Measurements from ENCODE around the gene FAM107B. TPM values are rescaled to one million over a fixed set of nuclear protein-coding genes. Genes with fewer than 3 reads are reported as not detected.

Gene FAM107B
- total and polyA plus RNA-seq, 4 donors = 38.4 to 85.4 (median 68.9) TPM

- no peaks in the 10 kb centered on the region for H3K27me3 ChIP-seq (ENCODE audit: control insufficient read depth in 3 of 3, insufficient read depth in 3 of 3, low read length in 2 of 3)
- DNase-seq = peak; percentile 15 to 70 (median 49)
- H3K4me3 ChIP-seq = no peak overlapping the region
- no peaks in the 10 kb centered on the region for H3K36me3 ChIP-seq (ENCODE audit: control insufficient read depth in 4 of 4, insufficient read depth in 4 of 4, low read length in 4 of 4)
- ATAC-seq (ENCODE audit: insufficient read depth, low FRiP score) = peak; percentile 64
- 31 to 45% methylated on average over 9 of the region's 9 CpGs for WGBS, 2 donors
- H3K9me3 ChIP-seq (ENCODE audit: control insufficient read depth in 4 of 4, insufficient read depth in 3 of 4, low read length in 3 of 4) = peaks cover 0 to 1% (median 0%) of the 10 kb centered on the region in 4 donors
- no peak overlapping the region for H3K9ac ChIP-seq (ENCODE audit: insufficient read depth in 1 of 2, low read length in 2 of 2)
- no peak overlapping the region for H3K27ac ChIP-seq (ENCODE audit: low read depth in 1 of 2, low read length in 1 of 2)
- no peak for TF ChIP-seq CTCF (IDR thresholded peaks at IDR 0.05; ENCODE audit: control extremely low read depth, extremely low read depth)
- peaks cover 0 to 18% (median 10%) of the 10 kb centered on the region in 5 donors for H3K4me1 ChIP-seq (ENCODE audit: control insufficient read depth in 5 of 5, insufficient read depth in 5 of 5, low read length in 5 of 5)
Observed at GRCh38 chr10:14782691-14783363, 8.1 kb upstream of the FAM107B start.

DNA sequence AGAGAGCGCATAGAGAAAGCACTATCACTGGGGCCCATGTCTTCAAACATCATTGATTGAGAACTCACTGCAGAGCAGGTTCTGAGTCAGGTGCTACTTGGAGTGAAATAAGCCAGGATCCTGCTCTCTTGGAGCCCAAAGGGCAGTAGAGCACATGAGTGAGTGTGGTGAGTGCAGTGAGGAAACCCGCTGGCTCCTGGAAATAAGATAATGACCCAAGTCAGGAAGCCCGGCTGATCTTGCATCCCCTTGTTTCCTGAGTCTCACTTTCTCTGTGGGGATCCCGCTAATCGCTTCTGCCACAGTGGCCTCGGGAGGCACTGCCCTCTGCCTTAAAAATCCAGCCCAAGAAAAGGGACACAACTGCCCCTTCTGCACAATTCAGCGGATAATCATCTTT is 7.1 kb upstream of the FAM107B start:
- no peak overlapping the region for H3K9ac ChIP-seq (ENCODE audit: insufficient read depth in 1 of 2, low read length in 2 of 2)
- no peak overlapping the region for H3K27ac ChIP-seq (ENCODE audit: low read depth in 1 of 2, low read length in 1 of 2)
- ATAC-seq (ENCODE audit: insufficient read depth, low FRiP score) = no peak
- H3K27me3 ChIP-seq (ENCODE audit: control insufficient read depth in 3 of 3, insufficient read depth in 3 of 3, low read length in 2 of 3) = no peaks in the 10 kb centered on the region
- TF ChIP-seq CTCF (IDR thresholded peaks at IDR 0.05; ENCODE audit: control extremely low read depth, extremely low read depth) = no peak
- no peak for DNase-seq
- 28 to 61% methylated on average over 7 of the region's 7 CpGs for WGBS, 2 donors
- no peaks in the 10 kb centered on the region for H3K36me3 ChIP-seq (ENCODE audit: control insufficient read depth in 4 of 4, insufficient read depth in 4 of 4, low read length in 4 of 4)
- H3K9me3 ChIP-seq (ENCODE audit: control insufficient read depth in 4 of 4, insufficient read depth in 3 of 4, low read length in 3 of 4) = peaks cover 0 to 1% (median 0%) of the 10 kb centered on the region in 4 donors
- no peak overlapping the region for H3K4me3 ChIP-seq
- H3K4me1 ChIP-seq (ENCODE audit: control insufficient read depth in 5 of 5, insufficient read depth in 5 of 5, low read length in 5 of 5) = peaks cover 0 to 18% (median 10%) of the 10 kb centered on the region in 5 donors

DNA sequence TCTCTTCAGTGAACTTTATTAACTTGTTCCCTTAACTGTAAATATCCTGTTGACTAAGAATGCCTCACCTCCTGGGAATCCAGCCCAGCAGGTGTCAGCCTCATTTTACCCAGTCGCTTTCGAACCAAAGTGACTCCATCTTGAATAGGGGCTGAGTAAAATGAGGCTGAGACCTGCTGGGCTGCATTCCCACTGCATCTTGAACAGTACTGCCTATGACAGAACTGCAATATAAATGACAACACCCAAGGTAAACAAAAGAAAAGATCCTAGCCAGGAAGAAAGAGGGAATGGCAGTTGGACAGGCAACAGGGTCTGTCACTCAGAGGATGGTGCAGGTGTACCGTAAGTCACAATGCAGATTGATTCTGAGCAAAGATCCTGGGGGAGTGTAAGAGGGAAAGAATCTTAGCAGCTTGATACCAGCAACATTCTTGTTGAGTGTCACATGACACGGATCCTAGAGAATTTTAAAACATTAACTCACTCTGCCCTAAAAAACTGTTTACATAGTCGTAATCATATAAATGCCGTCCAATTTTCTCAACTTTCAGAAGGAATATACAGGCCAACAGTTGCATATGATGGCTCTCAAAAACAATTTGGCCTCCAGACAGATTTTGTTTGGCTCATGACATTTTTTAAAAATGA is 4.4 kb upstream of the FAM107B start:
- Histone ChIP-seq H3K4me1 (ENCODE audit: control insufficient read depth in 5 of 5, insufficient read depth in 5 of 5, low read length in 5 of 5) (peaks cover 0 to 18% (median 10%) of the 10 kb centered on the region in 5 donors), H3K4me3 (no peak overlapping the region), H3K27ac (ENCODE audit: low read depth in 1 of 2, low read length in 1 of 2) (no peak overlapping the region), H3K36me3 (ENCODE audit: control insufficient read depth in 4 of 4, insufficient read depth in 4 of 4, low read length in 4 of 4) (no peaks in the 10 kb centered on the region), H3K9ac (ENCODE audit: insufficient read depth in 1 of 2, low read length in 2 of 2) (peak overlapping the region in 1 of 2 donors; percentile 65), H3K27me3 (ENCODE audit: control insufficient read depth in 3 of 3, insufficient read depth in 3 of 3, low read length in 2 of 3) (no peaks in the 10 kb centered on the region), H3K9me3 (ENCODE audit: control insufficient read depth in 4 of 4, insufficient read depth in 3 of 4, low read length in 3 of 4) (no peaks in the 10 kb centered on the region)
- ATAC-seq (ENCODE audit: insufficient read depth, low FRiP score) (no peak), DNase-seq (peak; percentile 28 to 94 (median 92))
- WGBS, 2 donors = 62 to 81% methylated on average over 6 of the region's 6 CpGs
- no peak for TF ChIP-seq CTCF (IDR thresholded peaks at IDR 0.05; ENCODE audit: control extremely low read depth, extremely low read depth)

Measured in lung (tissue), 12 donors.